ENCODE data around the gene CELF2. TPM values are rescaled to one million over a fixed set of nuclear protein-coding genes. Genes with fewer than 3 reads are reported as not detected.
A peak's percentile ranks its signal among the peaks of the same experiment; 100 is the strongest.

The CELF2 gene
- total RNA-seq, 1 experiment from 2014 or later, result 28.7 TPM

- H3K27ac Mint-ChIP-seq, result no peak overlapping the region
- TF ChIP-seq CTCF (conservative IDR thresholded peaks at IDR 0.05), result no peak
These were observed 80.0 kb downstream of the CELF2 start for GRCh38 chr10:11097686-11098085.

More at GRCh38 chr10:11097686-11098085, 80.0 kb downstream of the CELF2 start:
- no peaks in the 10 kb centered on the region for H3K79me1 ChIP-seq (ENCODE audit: insufficient read depth, low read depth, low read length, poor library complexity, severe bottlenecking)
- peaks cover 10% of the 10 kb centered on the region; the same call in 1 of the 2 replicates for H3K4me1 ChIP-seq (ENCODE audit: insufficient read depth, low read length)
- no peaks in the 10 kb centered on the region for H3K9me3 Mint-ChIP-seq
- no peak overlapping the region for H2AK5ac ChIP-seq (ENCODE audit: insufficient read length, low read length)
- no peaks in the 10 kb centered on the region for H3K27me3 ChIP-seq (ENCODE audit: insufficient read depth, low read length)
- H3K56ac ChIP-seq (ENCODE audit: insufficient read length, low read depth, low read length), result no peak overlapping the region
- no peak overlapping the region for H3K27ac ChIP-seq (ENCODE audit: insufficient read length, low read depth, low read length)
- H3K18ac ChIP-seq (ENCODE audit: insufficient read length, low read depth, low read length), result peak overlapping the region; percentile 15
- H2BK12ac ChIP-seq (ENCODE audit: insufficient read length, low read depth, low read length), result no peak overlapping the region
- H2BK5ac ChIP-seq (ENCODE audit: insufficient read length, low read length), result no peak overlapping the region
- no peaks in the 10 kb centered on the region for H4K20me1 ChIP-seq (ENCODE audit: control insufficient read depth, insufficient read depth, insufficient read length)
- H3K23me2 ChIP-seq (ENCODE audit: insufficient read length, low read depth, low read length, poor library complexity, severe bottlenecking), result no peaks in the 10 kb centered on the region
- H2BK20ac ChIP-seq (ENCODE audit: low read depth, low read length, poor library complexity, severe bottlenecking), result no peak overlapping the region
- H3K9ac ChIP-seq (ENCODE audit: extremely low read depth, insufficient read length, low read length), result no peak overlapping the region
- no peak overlapping the region for H3K4me3 Mint-ChIP-seq
- no CpG with 5 or more reads among the region's 3 CpGs for WGBS (ENCODE audit: extremely low coverage, insufficient read length, low lambda C conversion rate)
- H3K4me1 Mint-ChIP-seq, result peaks cover 40 to 47% of the 10 kb centered on the region in 2 experiments
- no peak overlapping the region for H2AFZ ChIP-seq (ENCODE audit: low read length)
- no peak overlapping the region for H3K4me2 ChIP-seq (ENCODE audit: insufficient read depth, insufficient read length, low read length)
- no peaks in the 10 kb centered on the region for H3K27me3 Mint-ChIP-seq (ENCODE audit: low read depth)
- no peaks in the 10 kb centered on the region; the same call in 1 of the 2 replicates for H3K79me2 ChIP-seq (ENCODE audit: insufficient read depth, low read length)
- H4K5ac ChIP-seq (ENCODE audit: insufficient read length, low read depth, low read length), result peak overlapping the region; percentile 53
- no peak overlapping the region for H2BK120ac ChIP-seq (ENCODE audit: low read depth, low read length, poor library complexity, severe bottlenecking)
- no peak overlapping the region; the same call in 1 of the 2 replicates for H3K14ac ChIP-seq (ENCODE audit: insufficient read depth, low read length)
- H3K23ac ChIP-seq (ENCODE audit: insufficient read length, low read depth, low read length), result no peak overlapping the region
- DNase-seq, result no peak
- H3K9me3 ChIP-seq (ENCODE audit: control insufficient read depth, low read depth, low read length), result no peaks in the 10 kb centered on the region
- no peaks in the 10 kb centered on the region; a peak in 1 of 7 replicates for H3K36me3 Mint-ChIP-seq (ENCODE audit: insufficient read depth in 1 of 3, low read depth in 3 of 3)
- H4K91ac ChIP-seq (ENCODE audit: insufficient read length, low read depth, low read length), result no peak overlapping the region
- H4K8ac ChIP-seq (replicated peaks; ENCODE audit: insufficient read length, low read depth, low read length), result no peak overlapping the region
- H3K4ac ChIP-seq (ENCODE audit: low read depth, low read length), result no peak overlapping the region
- H2BK15ac ChIP-seq (ENCODE audit: low read depth, low read length), result no peak overlapping the region
- H3T11ph ChIP-seq (ENCODE audit: low read length), result no peak overlapping the region
